Activated T-helper 1 cell treated with anti-CD3 and anti-CD28 coated beads, Interleukin-12 subunit alpha, Interleukin-12 subunit beta, Interleukin-2, Interleukin-4 antibody, amounts not matched to agents 30 ng/mL and 10 ng/mL and 1 ng/mL, durations not matched to agents 14 hours and 24 hours and 36 hours (primary cell): ENCODE data around the gene GUCY1B1. TPM values are rescaled to one million over a fixed set of nuclear protein-coding genes. Genes with fewer than 3 reads are reported as not detected.

Experiments
- DNase-seq: peaks from one replicate; pipeline ENCODE4 v3.0.0; 2021; ENCODE audit warnings: low spot score
- H3K27ac Mint-ChIP-seq: one replicate; pipeline ENCODE4 v1.8.0; 2021; ENCODE audit warnings: mild to moderate bottlenecking, mixed read lengths
- H3K27me3 Mint-ChIP-seq: one replicate; pipeline ENCODE4 v1.8.0; 2022; ENCODE audit warnings: mild to moderate bottlenecking, moderate library complexity, mixed read lengths; ENCODE audit not compliant: insufficient read depth
- H3K36me3 Mint-ChIP-seq: one replicate; pipeline ENCODE4 v1.8.0; 2021; ENCODE audit warnings: low read depth, mixed read lengths
- H3K4me1 Mint-ChIP-seq: one replicate; pipeline ENCODE4 v1.8.0; 2021; ENCODE audit warnings: low read depth, mixed read lengths
- H3K4me3 Mint-ChIP-seq: one replicate; pipeline ENCODE4 v1.8.0; 2021; ENCODE audit warnings: mild to moderate bottlenecking, moderate library complexity, mixed read lengths
- H3K9me3 Mint-ChIP-seq: one replicate; pipeline ENCODE4 v1.8.0; 2021; ENCODE audit warnings: mixed read lengths
- intact Hi-C: fragments of 100-400 bp; cut with micrococcal nuclease; formaldehyde crosslinking; loops from one replicate; pipeline ENCODE4 v1.15.1; 2024
- total RNA-seq: library from RNA; stranded (reverse); gene quantifications from 2 replicates; pipeline ENCODE4 v1.2.3, GENCODE V29; 2022

GUCY1B1 gene
- total RNA-seq, 1 donor from 2014 or later = 0.26 TPM

DNA sequence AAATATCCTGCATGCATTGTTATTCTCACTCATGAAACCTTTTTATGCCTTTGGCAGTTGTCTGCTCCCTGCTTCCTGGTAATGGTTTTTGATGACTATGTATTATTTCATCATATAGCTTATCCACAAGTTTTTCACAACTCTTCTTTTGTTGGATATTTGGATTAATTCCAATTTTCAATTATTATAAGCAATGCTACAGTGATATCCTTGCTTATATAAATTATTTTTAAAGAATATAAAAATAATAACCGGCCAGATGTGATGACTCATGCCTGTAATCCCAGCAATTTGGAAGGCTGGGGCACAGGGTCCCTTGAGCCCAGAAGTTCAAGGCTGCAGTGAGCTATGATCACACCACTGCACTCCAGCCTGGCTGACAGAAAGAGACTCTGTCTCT lies 60.2 kb downstream of the GUCY1B1 start:
- no peak for DNase-seq
- H3K27ac Mint-ChIP-seq = no peak overlapping the region
- no peaks in the 10 kb centered on the region for H3K4me1 Mint-ChIP-seq
- H3K36me3 Mint-ChIP-seq = no peaks in the 10 kb centered on the region
- intact Hi-C loops = no loop called here
- H3K27me3 Mint-ChIP-seq = peaks cover 5% of the 10 kb centered on the region
- no peak overlapping the region for H3K4me3 Mint-ChIP-seq
- no peaks in the 10 kb centered on the region for H3K9me3 Mint-ChIP-seq

DNA sequence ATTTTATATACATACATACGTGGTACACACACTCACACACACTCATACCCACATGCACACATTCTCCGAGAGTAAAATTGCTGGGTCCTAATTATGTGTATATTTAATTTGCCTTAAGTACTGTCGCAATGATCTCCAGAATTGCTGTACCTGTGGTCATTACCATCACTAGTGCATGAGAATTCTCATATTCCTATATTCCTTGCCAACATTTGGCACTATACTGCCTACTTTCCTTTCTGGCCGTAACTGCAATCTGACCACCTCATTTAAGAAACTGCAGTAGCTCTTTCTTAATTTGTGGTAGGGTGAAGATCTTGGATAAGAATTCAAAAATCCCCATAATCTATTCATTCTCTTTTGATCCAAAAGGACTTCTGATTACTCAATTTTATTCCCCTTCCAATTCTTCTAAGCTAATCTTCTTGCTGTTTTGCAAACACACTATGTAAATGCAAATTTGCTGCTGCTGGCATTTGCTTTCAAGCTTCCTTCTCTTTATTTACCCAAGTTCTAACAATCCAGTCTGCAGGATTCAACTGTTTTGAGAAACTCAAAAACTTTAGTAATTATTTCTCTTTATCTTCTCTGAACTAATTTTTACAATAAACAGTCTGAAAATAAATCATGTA lies 62.2 kb downstream of the GUCY1B1 start:
- intact Hi-C loops = no loop called here
- no peak overlapping the region for H3K27ac Mint-ChIP-seq
- H3K36me3 Mint-ChIP-seq = no peaks in the 10 kb centered on the region
- DNase-seq = no peak
- no peaks in the 10 kb centered on the region for H3K9me3 Mint-ChIP-seq
- no peaks in the 10 kb centered on the region for H3K4me1 Mint-ChIP-seq
- H3K4me3 Mint-ChIP-seq = no peak overlapping the region
- peaks cover 5% of the 10 kb centered on the region for H3K27me3 Mint-ChIP-seq

DNA sequence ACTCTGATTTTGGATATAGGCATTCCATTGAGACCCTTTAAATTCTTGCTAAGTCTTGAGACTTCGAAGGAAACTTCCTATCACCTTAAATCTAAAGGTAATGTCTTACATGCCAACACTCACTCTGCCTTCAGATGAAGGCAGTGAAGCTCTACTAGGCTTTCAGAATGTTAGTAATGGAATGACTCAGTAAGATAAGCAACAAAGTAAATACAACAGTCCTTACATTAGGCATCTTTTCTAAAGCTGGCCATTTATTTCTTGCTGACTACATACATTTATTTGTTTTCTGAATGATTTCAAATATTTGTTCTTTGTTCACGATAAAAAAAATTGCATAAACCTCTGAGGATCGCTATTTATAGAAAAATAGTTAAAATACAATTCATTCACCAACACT lies 63.8 kb downstream of the GUCY1B1 start:
- Mint-ChIP-seq H3K27ac (no peak overlapping the region), H3K9me3 (no peaks in the 10 kb centered on the region), H3K36me3 (no peaks in the 10 kb centered on the region), H3K4me1 (no peaks in the 10 kb centered on the region), H3K4me3 (no peak overlapping the region), H3K27me3 (peaks cover 5% of the 10 kb centered on the region)
- DNase-seq = no peak
- intact Hi-C loops = no loop called here

DNA sequence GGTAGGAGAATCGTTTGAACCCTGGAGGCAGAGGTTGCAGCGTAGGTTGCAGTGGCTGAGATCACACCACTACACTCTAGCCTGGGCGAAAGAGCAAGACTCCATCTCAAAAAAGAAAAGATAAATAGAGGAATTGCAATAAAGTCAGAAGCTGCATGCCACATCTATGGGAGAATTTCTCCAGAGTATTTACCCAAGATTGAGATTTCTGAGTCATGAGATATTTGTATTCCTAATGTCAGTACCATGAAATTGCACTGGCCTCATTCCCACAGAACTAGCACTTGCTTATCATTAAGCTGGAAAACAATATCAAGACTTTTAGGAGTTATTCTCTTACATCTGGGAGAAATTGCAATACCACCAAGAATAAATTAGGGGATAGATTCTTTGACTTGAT lies 69.8 kb downstream of the GUCY1B1 start:
- no peaks in the 10 kb centered on the region for H3K9me3 Mint-ChIP-seq
- intact Hi-C loops = no loop called here

DNA sequence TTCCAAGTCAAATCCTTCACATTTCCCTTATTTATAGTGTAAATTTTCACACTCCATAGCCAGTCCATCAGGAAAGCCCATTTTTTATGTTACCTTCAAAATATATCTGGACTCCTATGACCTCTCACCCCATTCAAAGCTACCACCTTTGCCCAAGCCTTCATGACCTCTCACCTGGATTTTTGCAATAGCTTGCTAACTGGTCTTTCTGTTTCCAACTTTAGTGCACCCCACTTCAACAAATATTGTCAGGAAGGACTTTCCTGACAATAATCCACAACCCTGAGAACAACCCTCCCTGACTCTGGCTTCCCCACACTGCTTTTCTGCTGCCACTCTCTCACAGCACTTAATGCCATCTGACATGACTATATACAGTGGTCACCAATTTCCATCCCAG lies 73.8 kb downstream of the GUCY1B1 start:
- intact Hi-C loops = no loop called here
- no peak overlapping the region for H3K4me3 Mint-ChIP-seq
- DNase-seq = no peak
- H3K9me3 Mint-ChIP-seq = no peaks in the 10 kb centered on the region
- no peaks in the 10 kb centered on the region for H3K4me1 Mint-ChIP-seq
- H3K27me3 Mint-ChIP-seq = no peaks in the 10 kb centered on the region
- no peaks in the 10 kb centered on the region for H3K36me3 Mint-ChIP-seq
- H3K27ac Mint-ChIP-seq = no peak overlapping the region

More for the DNA sequence above, 69.8 kb downstream of the GUCY1B1 start:
- no peaks in the 10 kb centered on the region for H3K36me3 Mint-ChIP-seq
- no peaks in the 10 kb centered on the region for H3K4me1 Mint-ChIP-seq
- DNase-seq = no peak
- no peak overlapping the region for H3K27ac Mint-ChIP-seq
- H3K4me3 Mint-ChIP-seq = no peak overlapping the region
- no peaks in the 10 kb centered on the region for H3K27me3 Mint-ChIP-seq

DNA sequence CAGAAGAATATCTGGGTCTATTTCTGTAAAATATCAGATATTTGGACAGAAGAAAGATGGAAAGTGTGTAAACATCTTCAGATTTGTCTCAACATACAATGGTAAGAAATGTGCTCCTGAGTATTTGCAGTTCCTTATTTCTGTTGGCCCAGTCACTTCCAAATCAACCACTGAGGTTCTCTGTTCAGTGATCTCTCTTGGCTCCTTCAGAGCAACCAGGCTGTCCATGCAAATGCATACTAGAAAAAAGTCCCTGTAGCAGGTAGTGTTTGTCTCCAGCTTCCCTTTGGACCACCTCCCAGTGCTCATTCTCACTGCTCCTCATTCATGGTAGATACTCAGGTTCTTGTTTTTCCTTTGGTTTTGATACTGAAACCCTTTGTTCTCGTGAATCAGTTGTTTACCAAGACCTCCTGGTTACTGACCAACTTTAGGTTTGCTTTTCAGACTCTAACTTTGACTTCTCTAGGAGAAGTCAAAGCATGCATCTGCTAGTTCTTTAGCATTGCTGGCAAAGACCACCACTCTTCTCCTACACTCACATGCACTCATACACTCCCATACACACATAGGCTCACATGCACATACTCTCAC lies 78.5 kb downstream of the GUCY1B1 start:
- H3K4me1 Mint-ChIP-seq = no peaks in the 10 kb centered on the region

DNA sequence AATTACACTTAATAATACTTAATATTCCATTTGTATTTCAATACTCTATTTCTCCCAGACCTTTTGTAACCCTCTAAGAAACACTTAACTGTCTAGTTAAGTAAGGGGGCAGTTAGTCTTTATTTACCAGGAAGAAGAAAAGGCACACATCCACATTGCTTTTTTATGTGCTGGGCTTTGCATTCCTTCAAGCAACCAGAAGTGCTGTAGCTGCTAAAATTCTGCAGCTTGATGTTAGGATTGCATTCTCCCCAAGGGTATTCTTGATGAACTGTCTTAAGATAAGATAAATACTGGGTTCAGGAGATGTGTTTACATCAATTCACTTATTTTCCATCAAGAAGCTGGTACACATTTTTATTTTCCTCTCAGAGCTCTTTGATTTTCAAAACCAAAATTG lies 83.3 kb downstream of the GUCY1B1 start:
- Mint-ChIP-seq H3K9me3 (no peaks in the 10 kb centered on the region), H3K36me3 (no peaks in the 10 kb centered on the region), H3K4me1 (no peaks in the 10 kb centered on the region), H3K27me3 (peaks cover 2% of the 10 kb centered on the region), H3K4me3 (no peak overlapping the region), H3K27ac (no peak overlapping the region)
- intact Hi-C loops = no loop called here
- no peak for DNase-seq

More for the DNA sequence above, 78.5 kb downstream of the GUCY1B1 start:
- Mint-ChIP-seq H3K4me3 (no peak overlapping the region), H3K27me3 (peaks cover 2% of the 10 kb centered on the region), H3K9me3 (no peaks in the 10 kb centered on the region), H3K27ac (no peak overlapping the region), H3K36me3 (no peaks in the 10 kb centered on the region)
- intact Hi-C loops = no loop called here
- DNase-seq = no peak

DNA sequence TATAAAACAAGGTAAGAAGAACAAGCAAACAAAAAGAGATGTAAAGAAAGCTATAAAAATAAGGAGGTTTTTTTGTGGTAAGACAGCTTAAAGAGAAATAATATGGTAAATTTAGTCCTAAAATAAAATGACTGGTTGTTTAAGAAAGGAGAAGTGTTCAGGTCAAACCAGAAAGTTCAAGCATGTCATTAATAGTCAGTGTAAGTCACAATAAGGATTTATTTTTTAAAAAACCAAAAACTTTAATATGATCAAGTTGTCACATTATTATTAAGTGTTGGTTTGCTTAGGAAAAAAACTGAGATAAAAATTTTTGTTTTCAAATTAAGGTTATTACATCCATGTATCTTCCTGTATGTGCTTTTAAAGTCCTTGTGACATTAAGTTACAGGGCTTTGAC lies 88.1 kb downstream of the GUCY1B1 start:
- no peak for DNase-seq
- H3K27ac Mint-ChIP-seq = no peak overlapping the region

DNA sequence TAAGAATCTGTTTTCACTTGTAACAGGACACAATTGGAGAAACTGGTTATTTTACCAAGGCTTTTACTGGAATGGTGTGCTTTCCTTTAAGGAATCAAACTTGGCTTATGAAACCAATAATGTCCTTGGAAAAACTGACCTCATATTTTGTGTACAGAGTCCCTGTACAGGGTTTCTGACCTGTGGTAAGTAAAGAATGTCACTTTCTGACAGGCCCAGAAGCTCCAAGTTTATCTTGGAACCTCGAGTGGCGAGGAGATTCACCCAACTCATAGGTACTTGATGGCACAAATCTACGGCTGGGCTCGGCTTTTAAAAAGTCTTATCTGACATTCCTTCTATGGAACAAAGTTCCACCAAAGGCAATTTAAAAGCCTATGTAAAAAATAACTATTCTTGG lies 90.2 kb downstream of the GUCY1B1 start:
- DNase-seq = no peak
- H3K27ac Mint-ChIP-seq = no peak overlapping the region
- H3K9me3 Mint-ChIP-seq = peaks cover 8% of the 10 kb centered on the region
- H3K36me3 Mint-ChIP-seq = no peaks in the 10 kb centered on the region
- intact Hi-C loops = no loop called here
- peaks cover 3% of the 10 kb centered on the region for H3K27me3 Mint-ChIP-seq
- H3K4me1 Mint-ChIP-seq = no peaks in the 10 kb centered on the region
- H3K4me3 Mint-ChIP-seq = no peak overlapping the region

More for the DNA sequence above, 88.1 kb downstream of the GUCY1B1 start:
- Mint-ChIP-seq H3K36me3 (no peaks in the 10 kb centered on the region), H3K9me3 (peaks cover 8% of the 10 kb centered on the region), H3K4me1 (no peaks in the 10 kb centered on the region), H3K4me3 (no peak overlapping the region), H3K27me3 (peaks cover 3% of the 10 kb centered on the region)
- intact Hi-C loops = no loop called here

DNA sequence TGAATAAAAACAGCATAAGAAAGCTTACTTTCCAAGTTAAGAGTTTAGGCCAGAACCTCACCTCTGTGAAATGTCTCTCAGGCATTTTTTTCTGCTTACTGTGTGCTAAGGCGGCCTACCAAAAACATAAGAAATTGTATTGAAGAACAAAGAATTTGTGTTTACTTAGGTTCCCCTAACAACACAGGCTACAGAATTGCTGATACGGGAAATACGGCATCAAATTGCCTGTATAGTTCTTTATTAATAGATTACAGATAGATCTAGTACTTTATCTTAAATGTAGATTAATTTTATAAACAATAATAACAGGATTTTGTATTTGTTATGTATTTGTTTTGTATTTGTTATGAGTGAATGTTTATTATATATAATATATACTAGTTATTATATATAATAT lies 94.4 kb downstream of the GUCY1B1 start:
- Mint-ChIP-seq H3K27me3 (peaks cover 3% of the 10 kb centered on the region), H3K4me3 (no peak overlapping the region), H3K36me3 (no peaks in the 10 kb centered on the region), H3K9me3 (peaks cover 8% of the 10 kb centered on the region), H3K4me1 (no peaks in the 10 kb centered on the region), H3K27ac (no peak overlapping the region)
- DNase-seq = no peak
- intact Hi-C loops = no loop called here

DNA sequence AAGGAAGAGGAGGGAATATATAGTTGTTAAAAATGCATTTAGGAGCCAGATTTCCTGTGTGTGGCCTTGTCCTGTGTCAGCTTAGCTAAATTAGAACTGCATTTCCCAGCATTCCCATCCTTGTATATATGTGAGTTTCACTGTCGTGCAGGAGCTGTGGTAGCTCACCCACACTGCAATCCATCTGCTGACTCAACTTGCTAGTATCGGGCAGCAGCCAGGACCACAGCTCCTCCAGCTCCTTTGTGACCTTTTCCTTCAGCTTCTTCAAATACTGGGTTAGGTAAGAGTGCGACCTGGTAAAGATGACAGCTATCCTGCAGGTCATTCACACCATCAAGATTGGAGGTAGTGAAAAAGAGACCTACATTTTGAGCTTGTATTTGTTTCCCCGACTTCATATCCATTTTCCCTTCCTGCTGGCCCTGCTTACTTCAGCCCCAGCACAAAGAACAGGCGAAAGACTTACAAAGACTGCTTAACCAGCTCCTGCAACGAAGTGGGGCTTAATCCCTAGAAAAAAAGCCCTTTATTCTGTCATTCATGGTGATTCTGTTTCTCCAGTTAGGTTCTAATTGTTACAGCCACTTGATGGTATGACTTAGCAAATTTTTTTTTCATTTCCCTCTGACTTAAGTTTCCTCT lies 95.9 kb downstream of the GUCY1B1 start:
- Mint-ChIP-seq H3K27me3 (peaks cover 3% of the 10 kb centered on the region), H3K4me3 (no peak overlapping the region), H3K36me3 (no peaks in the 10 kb centered on the region), H3K4me1 (no peaks in the 10 kb centered on the region), H3K27ac (no peak overlapping the region), H3K9me3 (peaks cover 6% of the 10 kb centered on the region)
- no peak for DNase-seq
- intact Hi-C loops = no loop called here

DNA sequence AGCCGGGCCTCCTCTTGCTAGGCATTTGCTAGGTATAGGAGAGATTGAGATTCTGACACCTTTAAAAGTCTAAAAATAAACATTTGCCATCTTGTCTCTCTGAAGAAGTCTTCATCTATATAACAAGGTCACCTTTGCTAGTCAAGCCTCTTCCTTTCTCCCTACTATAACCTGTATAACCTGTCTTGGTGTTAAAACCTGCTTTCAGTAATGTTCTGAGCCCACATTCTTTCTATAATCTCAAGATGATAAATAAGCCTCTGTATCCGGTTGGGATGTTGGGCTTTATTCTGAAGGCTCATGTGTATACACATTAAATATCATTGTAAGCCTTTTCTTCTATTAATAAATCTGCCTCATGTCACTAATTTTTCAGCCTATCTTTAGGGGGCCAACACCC lies 97.1 kb downstream of the GUCY1B1 start:
- DNase-seq = no peak
- no peak overlapping the region for H3K27ac Mint-ChIP-seq
- H3K36me3 Mint-ChIP-seq = no peaks in the 10 kb centered on the region
- no peaks in the 10 kb centered on the region for H3K4me1 Mint-ChIP-seq
- no peaks in the 10 kb centered on the region for H3K27me3 Mint-ChIP-seq
- no peak overlapping the region for H3K4me3 Mint-ChIP-seq
- intact Hi-C loops = no loop called here
- no peaks in the 10 kb centered on the region for H3K9me3 Mint-ChIP-seq
